Right renal pelvis (tissue), 4 donors: ENCODE results near the gene PCK2. TPM values are rescaled to one million over a fixed set of nuclear protein-coding genes. Genes with fewer than 3 reads are reported as not detected.
"Not testable (repeated sequence)": the region's sequence is repeated elsewhere in the genome, so short reads cannot be mapped to it uniquely, and the experiment has no call there.

Experiments
- DNase-seq, 4 donors: peaks; one replicate each; pipeline ENCODE4 v3.0.0-alpha.2; 2013; ENCODE audit warnings: low read depth in 4 of 4, low spot score in 3 of 4, missing footprints in 1 of 4
- polyA plus RNA-seq, 4 donors: library from polyadenylated mRNA; unstranded; fragments of 120-200 nt; gene quantifications; one replicate each; pipeline ENCODE4 v1.2.1, GENCODE V29; 2013; ENCODE audit not compliant: insufficient read length in 4 of 4

Gene PCK2
- polyA plus RNA-seq, 4 donors = 25.4 to 39.1 (median 30.4) TPM

DNA sequence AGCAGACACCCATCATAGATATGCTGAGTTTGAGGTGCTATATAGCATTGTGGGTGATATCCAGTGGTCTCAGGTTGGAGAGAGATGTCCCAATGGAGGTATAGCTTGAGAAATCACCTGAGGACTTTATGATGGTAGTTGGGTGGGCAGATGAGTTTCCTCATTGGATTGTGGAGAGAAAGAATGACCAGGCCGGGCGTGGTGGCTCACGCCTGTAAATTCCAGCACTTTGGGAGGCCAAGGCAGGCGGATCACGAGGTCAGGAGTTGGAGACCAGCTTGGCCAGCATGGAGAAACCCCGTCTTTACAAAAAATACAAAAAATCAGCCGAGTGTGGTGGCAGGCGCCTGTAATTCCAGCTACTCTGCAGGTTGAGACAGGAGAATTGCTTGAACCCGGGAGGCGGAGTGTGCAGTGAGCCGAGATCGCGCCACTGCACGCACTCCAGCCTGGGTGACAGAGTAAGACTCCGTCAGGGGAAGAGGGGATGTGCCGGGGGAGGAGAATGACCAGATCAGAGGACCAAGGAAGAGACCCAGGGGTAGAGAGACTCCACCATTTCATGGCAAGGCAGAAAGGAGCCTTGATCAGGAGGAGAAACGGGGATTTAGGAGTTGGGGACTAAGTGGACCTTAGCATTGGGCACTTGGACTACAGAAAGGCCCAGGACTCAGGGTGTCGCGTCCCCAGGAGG lies 757 bp upstream of the PCK2 start:
- no peak for DNase-seq

DNA sequence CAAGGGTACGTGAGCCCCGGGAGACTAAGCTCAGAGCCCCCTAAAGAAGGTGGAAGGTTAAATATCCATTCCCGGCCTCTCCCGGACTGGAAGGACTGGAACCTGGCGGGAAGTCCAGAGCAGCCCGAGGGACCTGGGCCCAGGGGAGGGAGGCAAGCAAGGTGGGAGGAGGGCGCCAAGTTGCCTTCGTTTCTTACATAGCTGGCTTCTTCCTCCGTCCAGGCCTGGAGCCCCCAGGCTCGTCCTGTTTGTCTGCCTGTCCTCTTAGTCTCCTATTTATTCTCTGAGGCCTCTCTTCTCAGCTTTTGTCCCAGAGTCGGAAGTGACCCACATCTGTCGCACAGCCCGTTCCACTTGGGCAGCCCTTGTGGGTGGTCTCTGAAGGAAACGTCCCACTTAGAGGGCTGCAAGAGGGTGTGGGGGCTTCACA lies 745 bp downstream of the PCK2 start:
- no peak for DNase-seq

DNA sequence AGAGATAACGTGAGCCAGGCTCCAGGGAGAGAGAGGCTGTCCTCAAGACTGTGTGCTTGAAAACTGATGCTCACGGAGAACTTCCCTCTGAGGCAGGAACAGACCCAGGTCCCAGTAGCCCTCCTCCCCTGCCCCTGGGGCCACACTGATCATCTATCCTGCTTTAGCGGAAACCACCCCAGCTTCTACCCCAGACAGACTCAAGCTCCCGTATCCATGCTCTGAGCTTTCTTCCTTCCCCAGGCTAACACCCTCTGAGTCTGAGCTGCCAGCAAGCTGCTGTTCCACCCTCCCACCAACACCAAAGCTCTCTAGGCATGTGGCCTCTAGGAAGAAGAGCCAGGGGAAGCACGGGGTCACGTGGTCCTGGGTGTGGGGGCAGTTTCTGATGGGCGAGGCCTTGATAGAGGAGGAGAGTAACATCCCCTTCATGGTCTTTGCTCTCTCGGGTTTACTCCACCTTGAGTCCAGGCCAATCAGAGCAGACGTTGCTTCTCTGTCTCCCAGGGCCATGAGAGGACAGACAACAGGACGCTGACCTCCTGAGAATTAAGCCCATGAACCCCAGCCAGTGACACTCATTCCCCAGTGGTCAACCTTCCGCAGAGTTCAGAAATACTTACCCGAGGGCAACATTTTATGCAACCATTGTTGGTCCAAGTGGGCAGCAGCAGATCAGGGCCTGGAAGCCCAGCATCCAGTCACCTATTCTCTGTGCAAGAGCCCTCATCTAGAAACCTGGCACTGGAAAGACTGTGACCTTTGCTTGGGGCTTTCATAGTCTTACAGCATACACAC lies 1.4 kb downstream of the PCK2 start:
- peak in 1 of 4 donors; percentile 53 for DNase-seq

DNA sequence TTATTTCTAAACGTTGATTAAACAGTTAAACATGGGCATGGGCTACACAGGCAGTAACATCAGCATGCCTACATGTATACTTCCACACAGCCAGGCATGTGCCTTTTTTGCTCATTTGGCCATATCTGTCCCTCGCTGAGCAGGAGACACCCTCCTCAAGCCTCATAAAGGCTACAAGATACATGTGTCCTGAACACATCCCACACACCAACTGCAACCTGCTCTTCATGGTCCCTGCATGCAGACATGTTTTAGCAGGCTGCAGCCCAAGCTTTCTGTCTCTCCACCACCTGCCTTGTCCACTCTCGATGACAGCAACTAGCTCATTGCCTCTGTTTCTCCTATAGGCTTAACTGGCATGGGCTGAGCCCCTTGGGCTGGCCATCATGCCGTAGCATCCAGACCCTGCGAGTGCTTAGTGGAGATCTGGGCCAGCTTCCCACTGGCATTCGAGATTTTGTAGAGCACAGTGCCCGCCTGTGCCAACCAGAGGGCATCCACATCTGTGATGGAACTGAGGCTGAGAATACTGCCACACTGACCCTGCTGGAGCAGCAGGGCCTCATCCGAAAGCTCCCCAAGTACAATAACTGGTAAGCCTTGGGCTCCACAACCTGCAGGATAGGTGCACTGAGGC lies 2.6 kb downstream of the PCK2 start:
- no peak for DNase-seq

DNA sequence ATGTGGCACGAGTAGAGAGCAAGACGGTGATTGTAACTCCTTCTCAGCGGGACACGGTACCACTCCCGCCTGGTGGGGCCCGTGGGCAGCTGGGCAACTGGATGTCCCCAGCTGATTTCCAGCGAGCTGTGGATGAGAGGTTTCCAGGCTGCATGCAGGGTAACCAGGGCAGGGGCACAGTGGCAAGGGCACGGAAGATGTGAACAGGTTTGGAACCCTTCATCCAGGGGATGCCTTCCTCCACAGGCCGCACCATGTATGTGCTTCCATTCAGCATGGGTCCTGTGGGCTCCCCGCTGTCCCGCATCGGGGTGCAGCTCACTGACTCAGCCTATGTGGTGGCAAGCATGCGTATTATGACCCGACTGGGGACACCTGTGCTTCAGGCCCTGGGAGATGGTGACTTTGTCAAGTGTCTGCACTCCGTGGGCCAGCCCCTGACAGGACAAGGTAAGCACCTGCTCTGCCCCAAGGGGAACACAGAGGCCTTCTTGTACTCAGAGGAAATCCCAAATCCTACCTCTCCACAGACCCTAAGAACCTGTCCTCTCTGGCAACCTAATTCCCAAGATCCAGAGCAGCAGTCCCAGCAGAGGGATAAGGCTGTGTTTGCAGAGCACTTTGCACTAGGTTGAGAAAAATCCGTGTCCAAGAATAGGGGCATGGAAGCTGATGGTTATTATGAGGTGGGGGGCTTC lies 4.3 kb downstream of the PCK2 start:
- DNase-seq = no peak

DNA sequence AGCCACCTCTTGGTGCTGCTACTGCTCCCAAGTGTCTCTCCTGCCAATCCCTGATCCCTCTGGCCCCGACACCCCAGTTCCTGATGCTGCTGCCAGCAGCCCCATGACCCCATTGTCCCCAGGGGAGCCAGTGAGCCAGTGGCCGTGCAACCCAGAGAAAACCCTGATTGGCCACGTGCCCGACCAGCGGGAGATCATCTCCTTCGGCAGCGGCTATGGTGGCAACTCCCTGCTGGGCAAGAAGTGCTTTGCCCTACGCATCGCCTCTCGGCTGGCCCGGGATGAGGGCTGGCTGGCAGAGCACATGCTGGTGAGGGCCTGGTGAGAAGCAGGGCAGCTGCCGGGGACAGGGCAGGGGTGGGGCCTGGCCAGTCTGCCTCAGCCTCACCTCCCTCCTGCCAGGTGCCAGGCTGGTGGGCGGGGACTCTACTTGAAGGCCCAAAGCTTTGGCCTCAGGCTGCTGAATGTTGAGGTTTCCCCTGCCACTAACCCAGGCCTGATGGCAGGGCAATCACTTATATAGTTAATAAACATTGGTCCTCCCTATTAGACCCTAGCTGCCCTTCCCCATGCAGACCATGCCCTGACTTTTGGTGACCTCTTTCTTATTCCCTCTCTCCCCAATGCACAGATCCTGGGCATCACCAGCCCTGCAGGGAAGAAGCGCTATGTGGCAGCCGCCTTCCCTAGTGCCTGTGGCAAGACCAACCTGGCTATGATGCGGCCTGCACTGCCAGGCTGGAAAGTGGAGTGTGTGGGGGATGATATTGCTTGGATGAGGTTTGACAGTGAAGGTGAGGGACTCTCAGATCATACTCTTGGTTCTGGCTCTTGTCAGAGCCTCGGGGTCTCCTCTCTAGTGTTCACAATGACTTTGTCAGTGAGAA lies 5.1 kb downstream of the PCK2 start:
- DNase-seq = no peak

DNA sequence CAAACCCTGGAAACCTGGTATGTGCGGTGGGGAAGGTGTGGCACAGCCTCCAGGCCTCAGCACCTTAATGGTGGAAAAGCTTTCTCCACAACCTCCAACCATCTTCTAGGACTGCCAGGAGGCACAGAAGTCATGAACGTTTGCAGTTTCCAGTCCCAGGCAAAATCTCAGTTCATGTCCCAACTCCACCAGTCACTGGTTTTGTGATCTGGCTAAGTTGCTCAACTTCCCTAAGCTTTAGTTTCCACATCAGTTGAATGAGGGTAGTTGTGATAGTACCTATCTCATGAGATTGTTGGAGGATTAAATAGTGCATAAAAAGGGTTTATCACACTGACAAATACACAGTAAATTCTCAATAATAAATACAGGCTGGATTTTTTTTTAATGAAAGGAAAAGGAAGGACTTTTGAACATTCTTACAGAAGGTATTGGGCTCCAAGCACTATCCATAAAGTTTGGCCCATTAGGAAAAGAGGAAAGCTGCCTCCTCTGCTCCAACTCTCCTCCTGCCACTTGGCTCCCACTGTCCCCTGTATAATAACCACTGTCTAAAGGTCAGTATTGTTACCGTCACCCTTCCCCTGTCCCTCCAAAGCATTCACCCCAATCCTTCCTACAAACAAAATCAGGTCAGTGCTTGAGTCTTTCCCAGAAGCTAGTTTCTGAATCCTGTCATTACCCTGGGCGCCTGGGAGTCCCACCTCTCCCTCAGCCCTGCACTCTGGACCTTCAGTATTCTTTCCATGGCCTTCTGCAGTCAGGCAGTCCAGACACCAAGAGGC lies 6.3 kb downstream of the PCK2 start:
- no peak for DNase-seq

DNA sequence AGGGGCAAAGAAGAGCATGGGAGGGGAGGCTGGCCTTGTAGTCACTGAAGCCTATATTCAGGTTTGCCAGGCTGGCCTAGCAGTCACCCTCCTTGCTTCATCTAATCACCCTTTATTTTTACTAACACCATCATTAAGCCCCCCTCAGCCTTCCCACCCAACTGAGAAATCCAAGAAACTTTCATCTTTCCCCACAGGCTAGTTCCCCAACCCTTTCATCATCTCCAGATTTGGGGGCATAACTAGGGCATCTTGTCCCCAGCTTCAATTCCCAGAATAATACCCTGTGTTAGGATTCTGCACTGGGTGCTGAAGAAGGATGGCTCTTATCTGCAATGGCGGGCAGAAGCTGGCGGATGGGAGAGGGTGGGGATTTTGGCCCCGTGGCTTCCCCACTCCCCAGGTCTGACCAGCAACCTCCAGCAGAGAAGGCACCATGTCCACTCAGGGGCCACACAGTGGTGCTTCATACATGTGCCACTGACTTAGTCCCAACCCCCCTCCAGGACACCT lies 6.9 kb downstream of the PCK2 start:
- DNase-seq = no peak

DNA sequence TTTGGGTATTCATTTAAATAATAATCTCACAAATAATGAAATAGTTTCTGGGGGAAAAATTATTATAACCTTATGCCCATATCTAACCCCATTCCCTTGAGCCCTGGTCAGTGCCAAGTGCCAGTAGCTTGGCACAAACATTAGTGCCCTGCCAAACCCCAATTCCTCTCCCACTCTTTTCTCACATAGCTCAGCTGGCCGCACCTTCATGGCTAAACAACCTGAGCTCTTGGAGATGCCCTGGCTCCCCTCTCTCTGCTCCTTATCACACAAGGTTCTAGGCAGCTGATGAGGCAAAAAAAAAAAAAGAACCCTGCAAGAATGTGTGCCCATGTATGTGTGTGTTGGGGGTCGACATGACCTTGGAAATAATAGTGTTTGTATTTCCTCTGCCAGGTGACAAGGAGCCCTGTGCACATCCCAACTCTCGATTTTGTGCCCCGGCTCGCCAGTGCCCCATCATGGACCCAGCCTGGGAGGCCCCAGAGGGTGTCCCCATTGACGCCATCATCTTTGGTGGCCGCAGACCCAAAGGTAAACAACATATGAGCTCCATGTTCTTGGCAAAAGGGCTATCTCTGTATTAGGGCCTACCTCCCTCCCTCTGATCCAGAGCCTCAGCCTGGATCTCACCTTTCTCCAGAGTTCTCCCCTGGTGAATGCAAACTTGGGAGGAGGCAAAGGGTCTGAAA lies 8.4 kb downstream of the PCK2 start:
- DNase-seq = no peak

DNA sequence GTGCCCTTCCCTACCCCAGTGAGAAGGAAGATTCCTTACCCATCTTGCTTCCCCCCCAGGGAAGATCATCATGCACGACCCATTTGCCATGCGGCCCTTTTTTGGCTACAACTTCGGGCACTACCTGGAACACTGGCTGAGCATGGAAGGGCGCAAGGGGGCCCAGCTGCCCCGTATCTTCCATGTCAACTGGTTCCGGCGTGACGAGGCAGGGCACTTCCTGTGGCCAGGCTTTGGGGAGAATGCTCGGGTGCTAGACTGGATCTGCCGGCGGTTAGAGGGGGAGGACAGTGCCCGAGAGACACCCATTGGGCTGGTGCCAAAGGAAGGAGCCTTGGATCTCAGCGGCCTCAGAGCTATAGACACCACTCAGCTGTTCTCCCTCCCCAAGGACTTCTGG lies 9.3 kb downstream of the PCK2 start:
- DNase-seq = no peak

DNA sequence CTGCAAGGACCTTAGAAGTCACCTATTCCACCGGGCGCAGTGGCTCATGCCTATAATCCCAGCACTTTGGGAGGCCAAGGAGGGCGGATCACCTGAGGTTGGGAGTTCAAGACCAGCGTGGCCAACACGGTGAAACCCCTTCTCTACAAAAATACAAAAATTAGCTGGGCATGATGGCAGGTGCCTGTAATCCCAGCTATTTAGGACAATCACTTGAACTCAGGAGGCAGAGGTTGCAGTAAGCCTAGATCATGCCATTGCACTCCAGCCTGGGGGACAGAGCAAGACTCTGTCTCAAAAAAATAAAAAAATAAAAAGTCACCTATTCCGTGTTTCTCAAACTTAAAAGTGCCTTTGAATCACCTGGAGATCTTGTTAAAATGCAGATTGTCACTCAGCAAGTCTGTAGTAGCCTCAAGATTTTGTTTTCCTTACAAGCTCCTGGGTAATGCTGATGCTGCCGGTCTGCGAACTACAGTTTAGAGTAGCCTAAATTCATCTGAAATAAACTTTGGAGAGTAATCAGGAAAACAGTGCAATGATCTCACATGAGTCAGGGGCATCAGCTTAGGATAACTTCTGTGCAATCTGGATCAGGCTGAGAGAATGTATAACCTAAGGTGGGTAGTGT lies 11.6 kb downstream of the PCK2 start:
- DNase-seq = not testable (repeated sequence)

DNA sequence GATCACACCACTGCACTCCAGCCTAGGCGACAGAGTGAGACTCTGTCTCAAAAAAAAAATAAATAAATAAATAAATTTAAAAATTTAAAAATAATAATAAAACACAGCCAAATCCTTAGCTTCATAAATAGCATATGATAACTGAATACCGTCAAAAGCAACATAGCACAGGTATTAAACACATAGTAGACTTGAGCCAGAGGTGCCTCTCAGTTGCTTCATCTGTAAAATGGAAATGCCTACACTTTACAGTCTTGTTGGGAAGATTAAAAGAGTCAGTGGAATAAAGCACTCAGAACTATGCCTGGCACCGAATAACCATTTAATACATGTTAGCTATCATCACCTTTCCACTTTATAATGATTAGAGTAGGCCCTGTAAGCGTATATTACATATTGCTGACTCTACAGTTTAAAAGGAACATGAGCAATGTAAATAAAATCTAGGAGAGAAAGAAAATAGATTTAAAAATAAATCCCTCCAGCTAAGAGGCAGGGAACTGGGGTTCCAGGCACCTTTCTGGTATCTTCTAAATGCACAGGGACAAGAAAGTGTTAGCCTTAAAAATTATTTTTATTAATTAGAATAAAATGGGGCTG lies 12.7 kb downstream of the PCK2 start:
- no peak for DNase-seq

DNA sequence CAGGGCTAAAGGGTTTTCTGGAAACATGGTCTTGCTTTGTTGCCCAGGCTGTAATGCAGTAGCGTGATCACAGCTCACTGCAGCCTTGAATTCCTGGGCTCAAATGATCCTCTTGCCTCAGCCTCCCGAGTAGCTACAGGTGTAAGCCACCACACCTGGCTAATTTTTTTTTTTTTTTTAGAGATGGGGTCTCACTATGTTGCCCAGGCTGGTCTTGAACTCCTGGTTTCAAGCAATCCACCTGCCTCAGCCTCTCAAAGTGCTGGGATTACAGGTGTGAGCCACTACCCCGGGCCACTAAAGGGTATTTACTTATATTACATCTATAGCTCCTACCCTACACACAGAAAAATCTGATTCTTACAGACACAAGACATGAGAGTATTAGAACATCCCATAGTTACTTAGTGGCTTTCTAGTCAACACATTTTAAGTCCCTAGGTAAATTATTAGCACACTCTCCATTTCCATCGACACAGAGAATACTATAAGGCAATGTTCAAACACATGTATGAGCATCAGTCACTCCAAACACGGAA lies 14.3 kb downstream of the PCK2 start:
- no peak for DNase-seq

DNA sequence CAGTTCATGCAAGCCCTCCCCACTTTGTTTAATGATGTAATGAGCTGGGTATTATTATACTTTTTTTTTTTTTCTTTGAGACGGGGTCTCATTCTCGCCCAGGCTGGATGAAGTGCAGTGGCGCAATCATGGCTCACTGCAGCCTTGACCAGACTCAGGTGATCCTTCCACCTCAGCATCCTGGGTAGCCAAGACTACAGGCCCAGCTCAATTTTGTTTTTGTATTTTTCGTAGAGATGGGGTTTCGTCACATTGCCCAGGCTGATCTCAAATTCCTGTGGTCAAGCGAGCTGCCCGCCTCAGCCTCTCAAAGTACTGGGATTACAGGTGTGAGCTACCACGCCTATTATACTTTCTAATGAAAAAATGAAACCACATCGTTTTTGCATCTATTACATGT lies 15.9 kb downstream of the PCK2 start:
- no peak for DNase-seq

DNA sequence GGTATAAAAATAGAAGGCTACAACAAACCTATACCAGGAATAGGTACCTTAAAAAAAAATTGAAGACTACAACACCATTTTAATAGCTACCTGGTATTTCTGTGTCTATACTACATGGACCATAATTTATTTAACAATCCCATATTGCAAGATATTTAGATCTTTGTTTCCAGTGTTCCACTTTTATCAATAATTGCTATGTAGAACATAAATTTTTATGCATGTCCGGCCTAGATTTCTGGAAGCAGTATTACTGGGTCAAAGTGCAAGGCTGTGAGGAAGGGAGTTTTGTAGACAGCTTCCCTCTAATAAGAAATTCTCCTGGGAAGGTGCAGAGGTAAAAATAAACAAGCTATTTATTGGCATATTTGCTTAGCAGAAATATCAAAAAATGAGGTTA lies 16.4 kb downstream of the PCK2 start:
- DNase-seq = no peak

DNA sequence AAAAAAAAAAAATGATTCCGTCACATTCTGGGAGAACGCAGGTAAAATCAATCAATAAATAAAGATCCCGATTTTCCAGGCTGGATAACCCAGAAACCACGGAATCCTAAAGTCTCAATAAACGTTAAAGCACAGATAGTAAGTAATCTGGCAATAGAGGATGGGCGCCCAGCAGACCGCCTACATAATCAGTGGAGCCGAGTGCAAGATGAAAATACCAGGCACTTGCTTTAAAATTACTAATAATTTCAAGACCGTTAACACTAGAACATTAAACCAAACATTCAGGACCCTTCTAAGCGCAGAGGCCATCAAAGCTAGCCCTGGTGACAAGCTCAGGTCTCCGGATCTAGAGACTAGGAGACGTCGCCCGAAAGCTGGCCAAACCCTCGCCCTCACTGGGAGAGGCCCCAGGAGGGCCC lies 19.3 kb downstream of the PCK2 start:
- DNase-seq = no peak

DNA sequence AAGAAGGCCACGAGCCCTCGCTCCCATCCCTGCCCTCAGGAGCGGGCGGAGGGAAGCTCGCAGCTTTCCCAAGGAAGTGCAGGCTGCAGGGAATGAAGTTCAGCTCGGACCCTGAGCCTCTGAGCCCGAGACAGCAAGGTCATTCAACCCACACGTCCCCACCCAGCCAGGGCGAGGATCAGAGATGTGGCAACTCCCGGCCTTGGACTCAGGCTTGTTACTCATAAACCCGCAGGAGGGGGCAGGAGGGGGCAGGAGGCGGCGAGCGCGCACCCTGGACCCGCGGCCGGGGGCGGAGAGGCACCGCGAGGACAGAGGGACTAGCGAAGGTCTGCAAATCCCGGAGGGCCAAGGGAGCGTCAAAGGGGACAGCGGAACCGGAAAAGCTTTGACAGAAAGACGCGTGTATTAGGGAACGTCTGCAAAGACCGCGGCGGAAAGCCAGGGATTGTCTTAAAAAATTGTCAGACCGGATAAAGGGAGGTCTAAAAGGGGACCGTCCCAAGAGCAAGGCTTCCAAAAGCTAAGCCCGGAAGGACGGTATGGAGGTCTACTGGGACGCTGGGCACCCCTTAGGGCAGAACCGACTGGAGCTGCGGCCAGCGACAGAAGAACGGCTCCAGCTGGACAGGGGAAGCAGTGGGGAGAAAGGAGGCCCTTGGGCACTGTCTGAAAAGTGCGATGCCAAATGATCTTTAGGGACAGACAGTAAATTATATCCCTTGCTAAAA lies 19.9 kb downstream of the PCK2 start:
- peak in 1 of 4 donors; percentile 71 for DNase-seq
